SU-DHL-6 (cell line): ENCODE data around the gene FKBP15.
"Not testable (repeated sequence)": the region's sequence is repeated elsewhere in the genome, so short reads cannot be mapped to it uniquely, and the experiment has no call there.

ENCODE experiments used
- H2AFZ ChIP-seq: fragments of 200-600 bp; sonication (generic); 2 replicates; pipeline ENCODE4 v1.6.1; 2014; ENCODE audit warnings: low read depth, mild to moderate bottlenecking, moderate library complexity, mixed read lengths, antibody characterized with exemption, low read length; ENCODE audit not compliant: severe bottlenecking
- H3F3A ChIP-seq: fragments of 200-600 bp; shearing (Covaris generic); 2 replicates; pipeline ENCODE4 v1.6.0; 2016; ENCODE audit warnings: antibody characterized with exemption, mild to moderate bottlenecking; ENCODE audit not compliant: insufficient read depth
- H3K27ac ChIP-seq: fragments of 200-600 bp; sonication (generic); 2 replicates; pipeline ENCODE4 v1.5.1; 2016; ENCODE audit warnings: low read depth, mild to moderate bottlenecking, low read length, moderate library complexity, mixed read lengths
- H3K27me3 ChIP-seq: fragments of 200-600 bp; sonication (generic), shearing (Covaris generic); 2 replicates; pipeline ENCODE4 v1.6.0; 2014; ENCODE audit warnings: mild to moderate bottlenecking, low read length
- H3K36me3 ChIP-seq: fragments of 200-600 bp; sonication (generic); 2 replicates; pipeline ENCODE4 v1.6.1; 2014; ENCODE audit warnings: mild to moderate bottlenecking, low read length, mixed read lengths
- H3K4me2 ChIP-seq: fragments of 300-600, 200-600 bp; shearing (Covaris generic), sonication (generic); 2 replicates; pipeline ENCODE4 v1.6.0; 2014; ENCODE audit warnings: low read length, low read depth, mild to moderate bottlenecking; ENCODE audit not compliant: poor library complexity, severe bottlenecking
- H3K4me3 ChIP-seq: fragments of 200-600 bp; sonication (generic); 2 replicates; pipeline ENCODE4 v1.5.1; 2014; ENCODE audit warnings: antibody characterized with exemption, low read length, mild to moderate bottlenecking, mixed read lengths; ENCODE audit not compliant: insufficient read depth, poor library complexity, severe bottlenecking
- H3K79me2 ChIP-seq: fragments of 200-600 bp; sonication (generic); 2 replicates; pipeline ENCODE4 v1.6.1; 2014; ENCODE audit warnings: mild to moderate bottlenecking, low read length, moderate library complexity; ENCODE audit not compliant: insufficient read depth
- H3K9ac ChIP-seq: fragments of 200-600 bp; sonication (generic); 2 replicates; pipeline ENCODE4 v1.7.0; 2014; ENCODE audit warnings: mild to moderate bottlenecking, low read length
- H3K9me2 ChIP-seq: fragments of 200-600 bp; sonication (generic); replicated peaks from 2 replicates; pipeline ENCODE4 v1.6.1; 2014; ENCODE audit warnings: low read length; ENCODE audit not compliant: insufficient read depth
- H3K9me3 ChIP-seq: fragments of 200-600 bp; sonication (generic); 2 replicates; pipeline ENCODE4 v1.6.1; 2014; ENCODE audit warnings: low read length, mixed read lengths; ENCODE audit not compliant: insufficient read depth
- H4K20me1 ChIP-seq: fragments of 200-600 bp; sonication (generic); 2 replicates; pipeline ENCODE4 v1.6.1; 2014; ENCODE audit warnings: low read depth, mild to moderate bottlenecking, antibody characterized with exemption, low read length, moderate library complexity, mixed read lengths
- EZH2phosphoT487 ChIP-seq: fragments of 200-600 bp; sonication (generic), shearing (Covaris generic); conservative IDR thresholded peaks from 2 replicates; pipeline ENCODE4 v1.6.1; 2018; ENCODE audit warnings: mild to moderate bottlenecking, antibody characterized with exemption, low read length, moderate library complexity, mixed read lengths
- TF ChIP-seq, protein P1 (sequence below): fragments of 200-600 bp; sonication (generic); IDR thresholded peaks from one replicate; pipeline ENCODE4 v1.5.1; 2017; ENCODE audit warnings: antibody characterized with exemption, mild to moderate bottlenecking, low read length, moderate library complexity; ENCODE audit not compliant: insufficient read depth, poor library complexity, severe bottlenecking

The FKBP15 gene

DNA sequence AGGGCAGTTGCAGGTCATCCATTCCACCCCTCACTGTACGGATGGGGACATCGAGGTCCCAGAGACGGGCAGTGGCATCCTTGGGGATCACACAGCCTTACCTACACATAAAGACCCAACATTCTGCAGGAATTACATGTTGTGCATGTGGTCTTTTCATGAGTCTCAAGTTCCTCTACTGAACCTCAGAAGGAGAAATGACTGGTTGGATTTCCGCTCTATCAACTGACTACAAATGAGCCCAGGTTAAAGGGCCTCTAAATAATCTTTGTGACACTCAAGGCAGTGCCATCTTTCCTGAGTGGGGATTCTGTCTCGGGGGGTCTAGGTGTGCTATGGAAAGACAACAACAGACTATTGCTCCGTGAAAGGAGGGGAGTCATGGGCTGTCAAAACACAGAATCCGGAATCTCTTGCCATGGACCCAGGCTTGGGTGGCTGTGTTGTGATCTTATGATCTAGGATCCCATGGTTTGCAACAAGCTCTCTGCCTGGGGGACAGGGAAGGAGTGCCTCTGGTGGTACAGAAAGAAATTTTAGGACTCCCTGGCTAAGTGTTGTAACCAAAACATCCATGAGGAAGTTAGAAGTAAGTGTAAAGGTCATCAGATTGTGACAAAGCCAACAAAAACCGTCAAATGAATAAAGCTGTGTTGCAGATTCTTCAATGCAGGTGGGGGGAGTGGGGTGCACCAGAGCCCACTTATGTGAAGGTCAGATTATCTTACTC is 72.1 kb downstream of the FKBP15 start:
- no peaks in the 10 kb centered on the region for H3K79me2 ChIP-seq
- H3K36me3 ChIP-seq: no peaks in the 10 kb centered on the region
- H4K20me1 ChIP-seq: no peaks in the 10 kb centered on the region
- H3K9ac ChIP-seq: no peak overlapping the region
- H3K9me2 ChIP-seq: no peaks in the 10 kb centered on the region
- no peaks in the 10 kb centered on the region for H3K27me3 ChIP-seq
- no peaks in the 10 kb centered on the region for H3K9me3 ChIP-seq
- TF ChIP-seq, protein P1, sequence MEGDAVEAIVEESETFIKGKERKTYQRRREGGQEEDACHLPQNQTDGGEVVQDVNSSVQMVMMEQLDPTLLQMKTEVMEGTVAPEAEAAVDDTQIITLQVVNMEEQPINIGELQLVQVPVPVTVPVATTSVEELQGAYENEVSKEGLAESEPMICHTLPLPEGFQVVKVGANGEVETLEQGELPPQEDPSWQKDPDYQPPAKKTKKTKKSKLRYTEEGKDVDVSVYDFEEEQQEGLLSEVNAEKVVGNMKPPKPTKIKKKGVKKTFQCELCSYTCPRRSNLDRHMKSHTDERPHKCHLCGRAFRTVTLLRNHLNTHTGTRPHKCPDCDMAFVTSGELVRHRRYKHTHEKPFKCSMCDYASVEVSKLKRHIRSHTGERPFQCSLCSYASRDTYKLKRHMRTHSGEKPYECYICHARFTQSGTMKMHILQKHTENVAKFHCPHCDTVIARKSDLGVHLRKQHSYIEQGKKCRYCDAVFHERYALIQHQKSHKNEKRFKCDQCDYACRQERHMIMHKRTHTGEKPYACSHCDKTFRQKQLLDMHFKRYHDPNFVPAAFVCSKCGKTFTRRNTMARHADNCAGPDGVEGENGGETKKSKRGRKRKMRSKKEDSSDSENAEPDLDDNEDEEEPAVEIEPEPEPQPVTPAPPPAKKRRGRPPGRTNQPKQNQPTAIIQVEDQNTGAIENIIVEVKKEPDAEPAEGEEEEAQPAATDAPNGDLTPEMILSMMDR: no peak
- no peak for TF ChIP-seq EZH2phosphoT487
- H2AFZ ChIP-seq: no peak overlapping the region
- H3K27ac ChIP-seq: no peak overlapping the region
- H3K4me2 ChIP-seq: no peak overlapping the region
- H3F3A ChIP-seq: no peaks in the 10 kb centered on the region
- no peak overlapping the region for H3K4me3 ChIP-seq

DNA sequence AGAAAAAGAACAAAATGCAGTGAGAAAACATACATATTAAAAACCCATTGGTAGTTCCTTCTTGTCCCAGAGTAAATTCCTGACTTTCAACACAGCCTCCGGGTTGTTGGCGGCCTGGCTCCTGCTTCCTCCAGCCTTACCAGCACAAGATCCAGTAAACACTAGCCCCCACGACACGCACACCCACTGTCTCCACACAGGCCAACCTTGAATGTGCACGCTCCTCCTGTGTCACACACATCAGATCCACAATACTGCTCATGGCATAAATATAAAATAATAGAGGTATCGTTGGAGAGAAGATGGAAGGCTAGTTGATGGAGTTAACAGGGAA is 72.7 kb downstream of the FKBP15 start:
- no peaks in the 10 kb centered on the region for H3K9me3 ChIP-seq
- H3K4me2 ChIP-seq: no peak overlapping the region
- H3F3A ChIP-seq: no peaks in the 10 kb centered on the region
- TF ChIP-seq EZH2phosphoT487: no peak
- TF ChIP-seq, protein P1: no peak
- H3K27me3 ChIP-seq: no peaks in the 10 kb centered on the region
- H3K79me2 ChIP-seq: no peaks in the 10 kb centered on the region
- no peak overlapping the region for H2AFZ ChIP-seq
- H3K9ac ChIP-seq: no peak overlapping the region
- no peak overlapping the region for H3K4me3 ChIP-seq
- no peak overlapping the region for H3K27ac ChIP-seq
- no peaks in the 10 kb centered on the region for H3K36me3 ChIP-seq
- no peaks in the 10 kb centered on the region for H4K20me1 ChIP-seq
- H3K9me2 ChIP-seq: no peaks in the 10 kb centered on the region

DNA sequence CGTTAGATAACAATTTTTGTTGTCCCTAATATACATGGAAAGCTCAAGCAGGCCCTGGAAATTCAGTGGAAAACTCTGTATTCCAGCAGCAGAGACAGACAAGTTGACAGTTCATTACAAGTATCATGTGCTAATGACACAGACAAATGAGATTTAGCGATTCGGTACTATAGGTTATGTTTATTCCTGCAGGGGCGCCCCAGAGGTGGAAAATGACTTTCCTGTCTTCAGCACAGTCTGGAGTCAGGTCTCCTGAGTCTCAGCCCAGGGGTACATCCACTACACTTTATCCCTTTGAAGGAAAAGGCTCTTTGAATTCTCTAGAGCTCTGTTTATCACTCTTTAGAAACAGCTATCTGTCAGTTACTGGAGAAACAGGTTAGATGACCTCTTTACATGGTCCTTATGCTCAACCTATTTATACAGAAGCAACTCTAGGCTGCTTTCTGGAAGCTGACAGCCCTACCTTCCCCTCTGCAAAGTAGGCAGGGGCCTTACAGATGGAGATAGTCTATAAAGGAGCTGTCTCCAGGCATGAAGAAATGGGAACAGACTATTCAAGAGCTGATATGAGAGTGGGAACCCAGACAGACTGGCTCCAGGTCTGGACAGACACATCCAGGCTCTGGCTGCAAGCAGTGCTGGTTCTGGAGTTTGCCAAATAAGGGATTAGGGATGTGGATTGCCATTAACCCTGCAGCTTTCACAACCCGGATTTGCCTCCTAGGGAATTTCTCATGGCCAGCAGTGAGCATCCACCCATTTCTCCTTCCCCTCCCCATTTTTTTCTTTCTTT is 77.4 kb downstream of the FKBP15 start:
- H3K4me2 ChIP-seq: no peak overlapping the region
- H3K4me3 ChIP-seq: no peak overlapping the region
- H3K79me2 ChIP-seq: no peaks in the 10 kb centered on the region
- no peaks in the 10 kb centered on the region for H3F3A ChIP-seq
- TF ChIP-seq, protein P1: no peak
- TF ChIP-seq EZH2phosphoT487: no peak
- no peaks in the 10 kb centered on the region for H3K9me3 ChIP-seq
- no peaks in the 10 kb centered on the region for H3K9me2 ChIP-seq
- no peaks in the 10 kb centered on the region for H3K36me3 ChIP-seq
- H3K9ac ChIP-seq: no peak overlapping the region
- no peaks in the 10 kb centered on the region for H3K27me3 ChIP-seq
- no peak overlapping the region for H3K27ac ChIP-seq
- no peaks in the 10 kb centered on the region for H4K20me1 ChIP-seq
- no peak overlapping the region for H2AFZ ChIP-seq

DNA sequence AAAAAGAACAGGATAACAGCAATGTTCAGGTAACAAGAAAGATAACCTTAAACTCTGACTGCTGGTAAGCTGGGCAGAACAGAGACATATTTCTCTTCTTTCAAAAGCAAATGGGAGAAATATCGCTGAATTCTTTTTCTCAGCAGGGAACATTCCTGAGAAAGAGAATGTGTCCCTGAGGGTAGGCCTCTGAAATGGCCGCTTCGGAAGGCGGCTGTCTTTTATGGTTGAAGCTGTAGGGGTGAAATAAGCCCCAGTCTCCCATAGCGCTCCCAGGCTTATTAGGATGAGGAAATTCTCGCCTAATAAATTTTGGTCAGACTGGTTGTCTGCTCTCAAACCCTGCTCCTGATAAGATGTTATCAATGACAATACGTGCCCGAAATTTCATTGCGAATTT is 80.2 kb downstream of the FKBP15 start:
- H3K79me2 ChIP-seq, H3K4me3 ChIP-seq, H3K4me2 ChIP-seq, H3K36me3 ChIP-seq, H3K9me2 ChIP-seq, H3K9ac ChIP-seq, H2AFZ ChIP-seq, H3K27me3 ChIP-seq, H4K20me1 ChIP-seq, H3K27ac ChIP-seq, H3F3A ChIP-seq, H3K9me3 ChIP-seq: not testable (repeated sequence)
